Keratinocyte (primary cell): ENCODE data around the gene HPD. TPM values are rescaled to one million over a fixed set of nuclear protein-coding genes. Genes with fewer than 3 reads are reported as not detected.

ENCODE experiments used
- DNase-seq: peaks from one replicate; pipeline ENCODE4 v3.0.0-alpha.2; 2011; ENCODE audit warnings: low read depth, missing footprints, low spot score
- FAIRE-seq: peaks from 2 replicates; lab custom pipeline; 2011; peaks lifted over from hg19 to GRCh38; lab: Jason Lieb, UNC
- H2AFZ ChIP-seq: 2 replicates; pipeline ENCODE4 v1.6.0; 2012; ENCODE audit warnings: low read length, control low read depth, inconsistent platforms; ENCODE audit not compliant: control insufficient read depth
- H3K27ac ChIP-seq: 2 replicates; pipeline ENCODE4 v1.5.1; 2011; ENCODE audit warnings: low read length; ENCODE audit not compliant: control insufficient read depth, insufficient read depth
- H3K27me3 ChIP-seq: 3 replicates; pipeline ENCODE4 v1.6.0; 2011; ENCODE audit warnings: low read length; ENCODE audit not compliant: control insufficient read depth, insufficient read depth; ENCODE audit errors: extremely low read depth
- H3K36me3 ChIP-seq, 2 experiments: 2 replicates in 1 of 2; 3 replicates in 1 of 2; pipeline ENCODE4 v1.5.1; 2011; ENCODE audit warnings: low read length in 2 of 2, mild to moderate bottlenecking in 1 of 2; ENCODE audit not compliant: control insufficient read depth in 2 of 2, insufficient read depth in 2 of 2; ENCODE audit errors: extremely low read depth in 1 of 2
- H3K4me1 ChIP-seq: 3 replicates; pipeline ENCODE4 v1.5.1; 2011; ENCODE audit warnings: low read length; ENCODE audit not compliant: control insufficient read depth, insufficient read depth; ENCODE audit errors: extremely low read depth
- H3K4me2 ChIP-seq: 3 replicates; pipeline ENCODE4 v1.6.0; 2011; ENCODE audit warnings: low read depth, low read length; ENCODE audit not compliant: control insufficient read depth, insufficient read depth; ENCODE audit errors: extremely low read depth
- H3K4me3 ChIP-seq, 3 experiments: fragments of 200-600 bp in 1 of 3; sonication (generic) in 1 of 3; 2 replicates in 2 of 3; 3 replicates in 1 of 3; pipeline ENCODE4 v1.5.1; 2011 to 2016; ENCODE audit warnings: low read length in 3 of 3, mild to moderate bottlenecking in 3 of 3, control low read depth in 2 of 3, inconsistent platforms in 1 of 3, low read depth in 1 of 3, mixed read lengths in 1 of 3, mixed run types in 1 of 3, moderate library complexity in 1 of 3; ENCODE audit not compliant: control insufficient read depth in 2 of 3, insufficient read depth in 2 of 3; ENCODE audit errors: extremely low read depth in 1 of 3
- H3K79me2 ChIP-seq: 2 replicates; pipeline ENCODE4 v1.6.0; 2012; ENCODE audit warnings: low read length; ENCODE audit not compliant: control insufficient read depth, insufficient read depth
- H3K9ac ChIP-seq: 3 replicates; pipeline ENCODE4 v1.6.0; 2011; ENCODE audit warnings: low read length; ENCODE audit not compliant: control insufficient read depth, insufficient read depth; ENCODE audit errors: extremely low read depth
- H3K9me1 ChIP-seq: 3 replicates; pipeline ENCODE4 v1.6.0; 2011; ENCODE audit warnings: low read length; ENCODE audit not compliant: control insufficient read depth, insufficient read depth; ENCODE audit errors: extremely low read depth
- H3K9me3 ChIP-seq: 2 replicates; pipeline ENCODE4 v1.5.1; 2012; ENCODE audit warnings: low read depth, low read length; ENCODE audit not compliant: control insufficient read depth
- H4K20me1 ChIP-seq: 3 replicates; pipeline ENCODE4 v1.6.0; 2011; ENCODE audit warnings: low read length; ENCODE audit not compliant: control insufficient read depth, insufficient read depth; ENCODE audit errors: extremely low read depth
- CTCF ChIP-seq, 3 experiments: IDR thresholded peaks in 1 of 3; conservative IDR thresholded peaks in 1 of 3; optimal IDR thresholded peaks in 1 of 3; 2 replicates in 2 of 3; 3 replicates in 1 of 3; pipeline versions ENCODE3 to v1.5.1; 2011; ENCODE audit warnings: low read length in 3 of 3, mild to moderate bottlenecking in 3 of 3, moderate library complexity in 2 of 3, control low read depth in 1 of 3, inconsistent platforms in 1 of 3; ENCODE audit not compliant: insufficient read depth in 2 of 3; ENCODE audit errors: extremely low read depth in 1 of 3
- EZH2 ChIP-seq: IDR thresholded peaks from one replicate; pipeline ENCODE4 v1.6.1; 2012; ENCODE audit warnings: inconsistent platforms, mild to moderate bottlenecking, low read length, moderate library complexity
- dilution Hi-C: fragments of 300-500 bp; cut with MboI; formaldehyde crosslinking; loops from one replicate; pipeline ENCODE4 v1.7.0; 2020; ENCODE audit warnings: low sequenced_read_pairs; ENCODE audit not compliant: extremely low pct_ligation_motif_present
- polyA plus RNA-seq, 5 experiments: library from polyadenylated mRNA; depleted of rRNA in 3 of 5; stranded (reverse) in 3 of 5; stranded (forward) in 1 of 5; unstranded in 1 of 5; fragments of >200 nt; gene quantifications; 1 replicate in 1 of 5; 2 replicates in 3 of 5; 3 replicates in 1 of 5; pipeline versions ENCODE4 v1.2.1 to v1.2.3, GENCODE V29; 2011 to 2012; ENCODE audit warnings: missing spikeins in 2 of 5, low read depth in 1 of 5, low replicate concordance in 1 of 5

Gene HPD
- polyA plus RNA-seq, 1 donor (not counting 4 experiments of a cell fraction or from before 2014, with no cell fraction given) = not detected

- H3K9ac ChIP-seq = no peak overlapping the region
- no peaks in the 10 kb centered on the region for H3K4me1 ChIP-seq
- no peaks in the 10 kb centered on the region for H3K79me2 ChIP-seq
- no peak overlapping the region for H2AFZ ChIP-seq
- H3K27me3 ChIP-seq = no peaks in the 10 kb centered on the region
- no peak overlapping the region for H3K4me3 ChIP-seq
- peaks cover 3% of the 10 kb centered on the region for H4K20me1 ChIP-seq
- H3K9me1 ChIP-seq = no peaks in the 10 kb centered on the region
- no peak for FAIRE-seq
- TF ChIP-seq CTCF (optimal IDR thresholded peaks at IDR 0.05 in 1 of 3, IDR thresholded peaks at IDR 0.05 in 1 of 3, conservative IDR thresholded peaks at IDR 0.05 in 1 of 3; ENCODE audit: extremely low read depth in 1 of 3, insufficient read depth in 2 of 3, low read length in 3 of 3) = no peak
- TF ChIP-seq EZH2 = no peak
- H3K4me2 ChIP-seq = no peak overlapping the region
- no peak for DNase-seq
- peaks cover 21 to 37% of the 10 kb centered on the region in 2 experiments for H3K36me3 ChIP-seq
- dilution Hi-C loops = no loop called here
- H3K9me3 ChIP-seq = no peaks in the 10 kb centered on the region
- H3K27ac ChIP-seq = no peak overlapping the region
These were observed 29.3 kb downstream of the HPD start for GRCh38 chr12:121829250-121829918.

GRCh38 chr12:121828826-121829225, 29.8 kb downstream of the HPD start:
- Histone ChIP-seq H3K4me2 (no peak overlapping the region), H3K4me1 (no peaks in the 10 kb centered on the region), H2AFZ (no peak overlapping the region), H3K36me3 (peaks cover 25 to 40% of the 10 kb centered on the region in 2 experiments), H3K79me2 (no peaks in the 10 kb centered on the region), H3K4me3 (no peak overlapping the region), H3K27me3 (no peaks in the 10 kb centered on the region), H3K9me3 (no peaks in the 10 kb centered on the region), H3K27ac (no peak overlapping the region), H4K20me1 (peaks cover 3% of the 10 kb centered on the region), H3K9ac (no peak overlapping the region), H3K9me1 (no peaks in the 10 kb centered on the region)
- DNase-seq = no peak
- no peak for FAIRE-seq
- TF ChIP-seq CTCF (optimal IDR thresholded peaks at IDR 0.05 in 1 of 3, IDR thresholded peaks at IDR 0.05 in 1 of 3, conservative IDR thresholded peaks at IDR 0.05 in 1 of 3; ENCODE audit: extremely low read depth in 1 of 3, insufficient read depth in 2 of 3, low read length in 3 of 3) = no peak
- no peak for TF ChIP-seq EZH2
- dilution Hi-C loops = no loop called here
